ENCODE results near the gene SV2C. TPM values are rescaled to one million over a fixed set of nuclear protein-coding genes. Genes with fewer than 3 reads are reported as not detected.

SV2C gene
- total and polyA plus RNA-seq, 2 of the 13 experiments (the other 11 are each of a cell fraction or from before 2014, with no cell fraction given), result not detected

- TF ChIP-seq ZBTB4 (CRISPR knock-in tag; IDR thresholded peaks at IDR 0.05; ENCODE audit: borderline replicate concordance) (no peak), ZNF142 (CRISPR knock-in tag; IDR thresholded peaks at IDR 0.05) (no peak), ELF3 (CRISPR knock-in tag; IDR thresholded peaks at IDR 0.05) (peak; percentile 74), ZSCAN20 (CRISPR knock-in tag; IDR thresholded peaks at IDR 0.05; ENCODE audit: borderline replicate concordance) (no peak), HMG20B (CRISPR knock-in tag; conservative IDR thresholded peaks at IDR 0.05) (peak; percentile 62; the same call in 1 of the 2 replicates), ATF1 (CRISPR knock-in tag; IDR thresholded peaks at IDR 0.05) (no peak), ZNF724P (CRISPR knock-in tag; IDR thresholded peaks at IDR 0.05; ENCODE audit: borderline replicate concordance) (no peak), ZBTB49 (CRISPR knock-in tag; IDR thresholded peaks at IDR 0.05; ENCODE audit: borderline replicate concordance) (no peak), ZSCAN30 (CRISPR knock-in tag; IDR thresholded peaks at IDR 0.05) (no peak), NR3C1 (CRISPR knock-in tag; IDR thresholded peaks at IDR 0.05) (no peak), ZNF44 (CRISPR knock-in tag; IDR thresholded peaks at IDR 0.05) (no peak), ARHGAP35 (CRISPR knock-in tag; IDR thresholded peaks at IDR 0.05; ENCODE audit: borderline replicate concordance) (no peak), SAP130 (CRISPR knock-in tag; IDR thresholded peaks at IDR 0.05; ENCODE audit: low read depth) (peak; percentile 90), ZNF432 (CRISPR knock-in tag; IDR thresholded peaks at IDR 0.05; ENCODE audit: borderline replicate concordance) (no peak), HDAC6 (IDR thresholded peaks at IDR 0.05; ENCODE audit: low read depth, low read length) (no peak; the same call in 1 of the 2 replicates), ZNF510 (CRISPR knock-in tag; IDR thresholded peaks at IDR 0.05; ENCODE audit: low read depth) (0 out of 2 replicates have a peak, but pooled peaks have one; percentile 29), MLX (CRISPR knock-in tag; IDR thresholded peaks at IDR 0.05) (no peak)
Measured at GRCh38 chr5:76402886-76403765, 319.9 kb downstream of the SV2C start, which contains the start of gene IQGAP2 (continued).
